HG03108 (cell line): ENCODE data around the gene GNG2.
A peak's percentile ranks its signal among the peaks of the same experiment; 100 is the strongest.

Experiments used
- ATAC-seq: cut with Tn5 transposase; IDR thresholded peaks from one replicate; pipeline ENCODE4 v1.9.1; 2021; ENCODE audit warnings: moderate library complexity; ENCODE audit not compliant: unreplicated experiment

GNG2 gene

DNA sequence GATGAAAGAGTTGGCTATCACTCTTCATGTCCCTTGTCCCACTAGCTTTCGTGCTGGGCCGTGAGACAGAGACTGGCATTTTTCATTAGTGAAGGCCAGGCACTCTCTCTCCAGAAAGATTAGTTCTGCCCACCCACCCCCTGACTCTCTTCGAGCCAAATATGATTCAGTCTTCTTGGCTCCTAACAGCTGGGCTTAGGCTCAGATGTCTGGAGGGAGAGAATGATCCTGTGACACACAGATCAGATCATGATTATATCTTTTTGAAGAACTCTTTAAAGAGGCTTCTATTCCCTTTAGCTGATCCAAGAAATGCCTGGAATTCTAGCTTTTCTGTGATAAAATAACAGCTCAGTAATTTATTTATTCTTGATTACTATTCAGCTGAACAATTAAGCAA, 5.2 kb upstream of the GNG2 start:
- ATAC-seq: no peak

DNA sequence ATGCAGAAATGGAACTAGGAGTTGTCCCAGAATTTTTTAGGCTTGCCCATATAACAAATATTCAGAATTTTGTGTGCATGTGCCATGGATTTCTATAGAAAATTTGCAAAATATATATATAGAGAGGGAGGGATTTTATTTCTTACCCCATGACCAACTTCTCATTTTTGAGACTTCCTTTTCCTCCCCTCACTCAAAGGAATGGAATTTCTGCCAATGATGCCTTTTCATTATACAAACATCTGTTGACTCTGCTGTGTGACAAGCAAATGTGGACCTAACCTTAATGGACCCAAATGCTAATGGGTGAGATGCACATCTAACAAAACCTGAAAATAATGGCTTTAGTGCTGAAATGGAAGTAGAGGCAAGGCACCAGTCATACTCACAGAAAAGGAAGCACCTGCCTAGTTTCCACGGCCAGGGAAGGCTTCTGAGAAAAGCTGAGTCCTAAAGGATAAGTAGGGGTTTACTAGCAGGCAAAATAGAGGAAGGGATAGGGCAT, 3.6 kb upstream of the GNG2 start:
- ATAC-seq: no peak

DNA sequence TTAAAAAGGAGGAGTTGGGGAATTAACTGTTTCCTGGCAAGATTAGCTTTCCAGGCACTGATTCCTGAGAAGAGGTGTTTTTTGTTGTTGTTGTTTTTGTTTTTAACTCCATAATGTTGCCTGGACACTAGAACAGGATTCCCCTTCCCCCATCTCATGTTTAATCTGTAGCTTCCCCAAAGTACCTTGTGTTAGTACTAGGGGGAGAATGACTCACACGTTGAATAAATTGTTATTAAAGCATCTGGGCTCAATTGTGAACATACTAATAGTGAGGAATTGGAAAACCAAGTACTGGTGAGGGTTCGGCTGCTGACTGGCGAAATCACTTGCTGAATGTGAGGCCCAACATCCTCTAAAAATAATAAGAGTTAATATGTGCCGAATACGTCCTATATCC, 1.3 kb upstream of the GNG2 start:
- ATAC-seq: no peak

DNA sequence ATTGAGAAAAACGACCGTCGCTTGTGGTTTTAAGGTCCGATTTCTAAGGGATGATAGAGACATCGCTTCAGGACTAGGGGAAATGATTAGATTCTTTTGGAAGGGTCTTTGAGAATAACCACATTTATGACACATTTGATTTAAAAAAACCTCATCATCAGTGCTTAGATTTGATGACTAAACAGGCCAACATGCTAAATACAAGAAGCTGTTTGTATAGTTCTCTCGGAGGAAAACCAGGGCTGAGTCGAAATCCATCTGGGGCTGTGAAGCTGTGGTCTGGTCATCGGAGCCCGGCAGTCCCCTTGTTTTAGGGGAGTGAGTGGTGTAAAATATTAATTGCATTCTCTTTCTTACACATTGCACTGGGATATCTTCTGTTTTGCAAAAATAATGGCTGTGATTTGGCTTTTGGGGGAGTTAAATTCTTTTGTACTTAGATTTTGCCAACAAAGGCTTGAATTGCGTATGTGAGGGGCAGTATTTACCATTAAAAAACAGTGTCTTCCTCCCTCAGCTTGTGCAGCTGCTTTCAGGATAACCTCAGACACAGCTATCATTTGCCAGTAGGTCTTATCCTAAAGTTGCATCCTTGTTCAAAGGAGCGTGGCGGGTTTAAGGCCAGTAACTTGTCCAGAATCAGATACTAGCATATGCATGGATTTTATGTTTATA, 550 bp downstream of the GNG2 start:
- no peak for ATAC-seq

DNA sequence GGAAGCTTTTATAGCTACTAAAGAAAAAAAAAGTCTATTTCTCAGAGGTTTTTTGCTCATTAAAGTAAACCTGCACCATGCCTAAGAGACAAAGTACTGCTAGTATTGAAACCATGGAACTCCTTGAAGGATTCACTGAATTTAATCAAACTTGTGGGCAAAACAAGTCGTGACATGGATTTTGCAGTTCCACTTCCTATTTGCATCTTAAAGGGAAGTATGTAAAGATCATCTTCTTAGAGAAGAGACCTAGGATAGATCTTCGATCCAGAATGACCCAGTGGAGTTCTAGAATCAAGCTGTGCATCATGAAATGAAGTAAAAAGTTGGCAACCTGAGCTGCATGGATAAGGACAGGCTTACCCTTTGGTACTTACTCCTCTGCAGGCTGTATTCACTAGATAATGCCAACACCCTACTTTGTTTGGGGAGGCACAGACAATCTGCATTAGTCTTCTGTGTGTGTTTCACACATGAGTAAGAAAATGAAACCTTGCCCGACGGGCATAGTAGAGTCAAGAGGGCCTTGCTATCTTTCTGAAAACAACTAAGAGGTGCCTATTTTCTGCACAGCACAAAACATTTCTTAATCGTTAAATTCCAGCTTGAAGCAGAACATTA, 1.9 kb downstream of the GNG2 start:
- no peak for ATAC-seq

DNA sequence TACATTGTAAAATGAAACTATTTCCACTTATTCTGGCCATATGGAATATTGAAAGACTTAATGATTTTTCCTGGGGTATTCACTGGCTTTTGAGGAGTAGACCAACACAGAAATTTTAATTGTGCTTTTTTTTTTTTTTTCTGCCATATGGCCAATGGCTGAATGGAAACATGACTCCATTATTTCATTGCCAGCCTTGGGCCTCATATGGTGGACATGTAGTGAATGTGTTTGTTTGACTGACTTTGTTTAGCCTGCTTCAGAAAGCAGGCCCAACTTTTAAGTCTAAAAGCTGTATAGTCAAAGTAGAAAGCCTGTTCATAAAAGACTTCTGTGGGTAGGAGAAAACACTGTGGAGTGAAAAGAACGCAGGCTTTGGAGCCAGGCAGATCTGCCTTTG, 2.4 kb downstream of the GNG2 start:
- no peak for ATAC-seq

DNA sequence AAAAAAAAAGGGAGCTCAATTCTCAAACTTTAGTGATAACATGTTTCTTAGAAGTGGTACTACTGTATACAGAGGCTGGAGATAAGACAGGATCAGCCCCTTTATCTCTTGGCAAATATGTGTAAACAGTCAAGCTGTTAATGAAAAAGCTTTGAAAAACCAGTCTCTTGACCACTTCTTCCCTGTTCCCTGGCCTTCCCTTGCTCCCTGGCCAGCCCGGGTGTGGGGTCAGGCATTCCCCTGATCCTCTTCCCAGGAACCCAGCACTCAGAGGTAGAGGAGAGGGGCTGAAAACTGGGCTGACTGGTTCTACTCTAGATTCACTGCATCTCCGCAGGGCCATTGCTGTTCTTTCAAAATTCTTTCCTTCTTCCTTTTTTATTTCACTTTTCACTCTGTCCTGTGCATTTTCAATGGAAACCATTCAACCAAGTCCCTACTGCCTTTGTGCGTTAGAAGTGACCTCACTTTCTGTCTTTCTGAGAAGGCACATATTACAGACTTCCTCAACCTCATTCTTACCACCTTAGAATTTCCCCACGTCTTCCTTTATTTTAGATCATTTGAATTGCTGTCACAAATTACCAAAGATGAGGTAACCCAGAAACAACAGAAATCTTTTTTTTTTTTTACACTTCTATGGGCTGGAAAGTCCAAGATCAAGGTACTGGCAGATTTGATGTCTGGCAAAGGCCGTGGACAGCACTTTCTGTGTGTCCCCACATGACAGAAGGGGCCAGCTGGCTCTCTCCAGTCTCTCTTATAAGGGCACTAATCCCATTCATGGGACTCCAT, 5.7 kb downstream of the GNG2 start:
- ATAC-seq: peak; percentile 32

DNA sequence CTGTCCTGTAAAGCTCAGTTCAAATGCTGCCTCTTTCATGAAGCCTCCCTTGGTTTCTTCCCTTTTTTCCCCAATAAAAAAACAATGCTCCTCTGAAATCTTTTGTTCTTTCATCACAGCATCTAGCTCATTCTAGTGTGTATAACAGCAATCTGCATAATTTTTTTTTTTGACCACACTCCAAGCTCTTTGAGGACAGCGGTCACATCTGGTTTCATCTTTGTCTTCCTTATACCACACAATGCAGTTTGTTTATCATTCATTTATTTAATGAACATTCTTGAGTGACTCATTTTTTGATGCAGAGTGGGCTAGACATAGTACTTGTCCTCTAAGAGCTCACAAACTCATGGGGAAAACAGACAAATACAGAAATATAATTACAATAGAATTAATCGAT, 7.3 kb downstream of the GNG2 start:
- ATAC-seq: no peak

DNA sequence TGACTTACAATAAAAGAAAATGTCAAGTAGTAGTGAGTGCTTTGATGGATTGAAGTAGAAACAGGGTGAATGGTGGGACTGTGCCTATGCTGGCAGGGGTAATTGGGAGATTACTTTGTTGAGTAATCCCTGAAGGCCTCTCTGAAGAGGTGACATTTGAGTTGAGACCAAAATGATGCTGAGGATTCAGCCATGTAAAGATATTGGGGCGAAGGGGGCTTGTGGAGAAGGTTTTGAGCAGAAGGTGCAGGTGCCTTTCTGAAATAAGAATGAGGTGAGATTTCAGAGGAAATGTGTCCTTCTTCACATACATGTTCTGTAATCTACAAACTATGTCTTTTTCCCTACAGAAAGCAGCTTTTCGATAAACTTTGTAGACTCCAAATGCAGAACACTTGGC, 8.0 kb downstream of the GNG2 start:
- no peak for ATAC-seq

DNA sequence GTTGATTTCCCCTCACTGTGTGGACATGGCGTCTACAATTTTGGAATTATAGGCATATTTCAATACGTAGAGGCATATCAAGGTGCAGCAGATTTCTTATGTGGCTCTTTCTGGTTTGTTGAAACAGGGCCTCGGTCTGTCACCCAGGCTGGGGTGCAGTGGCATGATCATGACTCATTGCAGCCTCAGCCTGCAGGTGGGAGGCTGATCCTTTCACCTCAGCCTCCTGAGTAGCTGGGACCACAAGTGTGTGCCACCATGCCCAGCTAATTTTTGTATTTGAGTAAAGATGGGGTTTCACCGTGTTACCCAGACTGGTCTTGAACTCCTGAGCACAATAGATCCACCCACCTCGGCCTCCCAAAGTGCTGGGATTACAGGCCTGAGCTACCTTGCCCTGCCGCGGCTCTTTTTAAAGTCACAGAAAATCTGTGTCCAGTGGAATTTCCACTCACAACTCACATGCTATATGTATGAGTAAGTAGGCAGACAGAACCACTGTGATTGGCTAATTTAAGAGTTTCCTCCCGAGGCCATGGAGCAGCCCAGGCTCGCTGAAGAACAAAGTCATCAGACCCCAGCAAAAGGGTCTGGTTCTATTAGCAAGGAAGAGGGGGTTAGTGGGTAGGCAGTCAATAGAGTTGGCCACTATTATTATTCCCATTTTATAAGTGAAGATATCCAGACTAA, 9.1 kb downstream of the GNG2 start:
- ATAC-seq: no peak

DNA sequence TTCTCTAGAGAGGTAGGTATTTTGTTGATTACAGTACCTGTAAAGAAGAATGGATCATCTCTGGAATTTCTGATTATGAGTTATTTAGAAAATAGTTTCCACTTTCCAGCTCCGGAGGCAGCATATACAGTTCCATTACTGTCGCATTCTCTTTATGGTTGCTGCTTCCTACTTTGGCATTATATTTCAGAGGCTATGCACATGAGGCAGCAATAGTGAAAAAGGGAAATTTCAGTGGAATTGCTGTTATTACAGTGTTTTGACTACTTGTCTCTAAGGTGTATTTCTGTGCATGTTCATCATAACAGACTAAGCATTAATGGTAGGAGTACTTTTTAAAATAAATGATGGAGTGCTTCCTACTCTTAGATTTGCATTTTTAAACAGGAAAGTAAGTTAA, 10.2 kb downstream of the GNG2 start:
- ATAC-seq: no peak

DNA sequence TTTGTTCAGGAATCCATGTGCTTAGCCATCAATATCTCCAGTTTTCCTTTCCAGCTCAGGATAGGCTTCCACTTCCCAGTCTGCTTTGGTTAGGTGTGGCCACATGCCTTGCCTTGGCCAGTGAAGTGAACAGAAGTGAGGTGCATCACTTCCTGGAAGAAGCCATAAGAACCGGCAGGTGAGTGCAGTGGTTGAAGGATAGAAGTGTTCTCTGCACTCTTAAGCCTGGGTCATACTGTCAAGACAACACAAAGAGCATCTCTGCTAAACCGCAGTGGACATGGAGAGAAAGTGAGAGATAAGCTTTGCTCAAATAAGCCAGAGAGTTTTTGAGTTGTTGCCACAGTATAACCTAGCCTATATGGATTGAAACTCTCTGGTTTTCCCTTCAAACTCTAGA, 11.4 kb downstream of the GNG2 start:
- no peak for ATAC-seq

DNA sequence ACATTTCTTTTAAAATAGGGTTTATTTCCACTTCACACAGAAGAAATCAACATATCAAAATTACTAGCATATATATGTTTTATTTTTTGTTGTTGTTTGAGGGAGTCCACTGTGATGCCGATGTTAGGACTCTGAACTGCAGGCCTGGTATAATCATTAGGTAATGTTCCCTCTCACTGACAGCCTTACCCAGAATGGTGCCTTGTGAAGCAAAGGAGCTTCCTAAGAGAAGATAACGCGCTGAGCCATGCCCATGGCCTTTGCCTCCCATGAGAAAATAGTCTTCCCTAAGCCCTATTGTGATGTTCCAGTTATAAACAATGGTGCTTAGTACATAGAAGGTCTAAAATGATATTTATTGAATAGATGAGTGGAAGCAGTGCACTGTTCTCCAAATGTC, 12.0 kb downstream of the GNG2 start:
- no peak for ATAC-seq

DNA sequence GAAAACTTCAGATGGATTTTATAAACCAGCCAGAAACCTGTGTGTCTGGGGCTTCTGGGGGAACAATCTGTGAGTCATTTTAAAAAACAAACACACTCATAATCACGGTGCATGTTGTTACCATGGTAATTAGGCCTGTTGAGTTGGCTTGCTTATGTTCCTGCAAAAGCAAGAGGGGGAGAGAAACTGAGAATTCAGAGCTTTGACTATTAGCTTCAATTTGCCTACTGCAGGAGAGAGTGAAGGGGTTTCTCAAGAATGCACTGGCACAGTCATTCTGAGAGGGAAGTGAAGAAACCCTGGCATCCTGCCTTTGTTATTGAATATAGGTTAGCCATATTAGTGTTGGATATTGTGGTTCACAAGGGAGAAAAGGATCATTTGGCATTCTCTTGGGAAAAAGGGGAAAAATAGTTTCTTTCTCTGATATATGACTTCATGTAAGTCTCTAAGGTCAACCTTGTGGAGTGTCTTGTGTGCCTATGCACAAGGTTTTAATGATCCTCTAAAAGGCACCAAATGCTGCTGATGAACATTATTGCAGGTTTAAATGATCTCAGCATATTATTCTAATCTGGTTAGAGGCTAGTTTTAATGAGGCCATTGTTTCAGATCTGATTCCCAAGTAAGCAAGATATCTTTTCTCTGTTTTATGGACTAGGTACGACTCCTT, 12.9 kb downstream of the GNG2 start:
- ATAC-seq: peak; percentile 80

DNA sequence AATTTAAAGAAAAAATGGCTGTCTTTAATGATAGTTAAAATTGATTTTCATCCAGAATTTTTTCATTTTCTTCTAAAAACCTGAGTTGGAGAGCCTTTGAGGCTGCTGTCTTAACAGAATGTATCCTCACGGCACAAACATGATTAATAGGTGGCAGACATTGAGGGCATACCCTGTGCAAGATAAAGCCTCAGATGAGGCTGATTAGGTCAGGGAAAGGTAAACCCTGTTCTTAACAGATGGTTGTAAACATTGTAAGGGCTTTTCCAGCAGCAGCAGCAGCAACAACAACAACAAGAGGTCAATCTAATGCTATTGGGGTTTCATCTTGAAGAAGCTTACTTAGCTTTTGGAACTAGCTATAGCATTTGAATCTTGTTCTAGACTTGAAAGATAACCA, 17.4 kb downstream of the GNG2 start:
- ATAC-seq: no peak

DNA sequence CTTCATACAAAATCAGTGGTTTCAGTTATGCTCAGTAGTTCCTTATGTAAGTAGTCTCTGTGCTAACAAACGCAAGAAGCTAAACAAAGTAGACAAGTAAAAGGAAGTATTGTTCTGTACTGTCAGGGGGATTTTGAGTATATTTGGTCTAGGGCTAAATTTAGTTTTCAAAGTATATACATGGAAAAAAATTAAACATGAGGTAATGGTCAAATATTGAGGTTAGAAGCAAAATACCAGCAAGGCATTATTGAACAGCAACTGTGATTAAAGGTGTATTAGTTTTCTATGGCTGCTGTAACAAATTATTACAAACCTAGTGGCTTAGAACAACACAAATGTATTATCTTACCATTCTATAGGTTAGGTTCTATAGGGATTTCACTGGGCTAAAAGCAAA, 18.8 kb downstream of the GNG2 start:
- no peak for ATAC-seq

DNA sequence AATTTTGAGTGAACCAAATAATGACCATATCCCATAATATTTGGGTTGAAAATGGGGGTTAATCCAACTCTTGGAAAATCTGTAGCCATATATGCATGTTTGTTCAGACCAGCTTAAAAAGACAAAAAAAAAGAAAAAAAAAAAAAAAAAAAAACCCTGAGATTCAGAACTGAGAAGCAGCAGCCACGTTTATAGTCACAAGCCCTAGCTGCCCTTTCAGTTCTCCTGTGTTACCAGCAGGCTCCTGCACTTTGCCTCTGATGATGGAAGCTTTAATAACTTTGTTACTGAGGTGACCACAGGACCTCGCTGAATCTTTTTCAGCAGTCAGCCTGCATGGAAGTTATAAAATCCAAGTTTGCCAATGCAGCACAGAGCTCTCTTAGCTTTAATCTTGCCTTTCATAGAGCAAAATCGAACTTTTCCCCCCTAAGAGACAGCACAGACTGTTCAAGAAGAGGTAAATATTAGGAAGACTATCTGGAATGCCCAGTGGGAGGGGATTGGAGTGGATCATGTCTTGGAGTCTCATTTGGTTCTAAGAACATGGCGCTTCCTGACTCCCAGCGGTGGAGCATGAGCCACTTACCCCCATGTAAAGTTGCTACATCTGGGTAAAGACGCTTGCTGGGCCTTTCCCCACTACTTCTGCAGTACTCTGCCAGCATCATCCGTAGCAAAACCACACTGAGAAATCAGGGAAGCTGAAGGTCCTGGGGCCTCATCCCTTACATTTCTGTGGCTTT, 20.6 kb downstream of the GNG2 start:
- peak; percentile 47 for ATAC-seq

DNA sequence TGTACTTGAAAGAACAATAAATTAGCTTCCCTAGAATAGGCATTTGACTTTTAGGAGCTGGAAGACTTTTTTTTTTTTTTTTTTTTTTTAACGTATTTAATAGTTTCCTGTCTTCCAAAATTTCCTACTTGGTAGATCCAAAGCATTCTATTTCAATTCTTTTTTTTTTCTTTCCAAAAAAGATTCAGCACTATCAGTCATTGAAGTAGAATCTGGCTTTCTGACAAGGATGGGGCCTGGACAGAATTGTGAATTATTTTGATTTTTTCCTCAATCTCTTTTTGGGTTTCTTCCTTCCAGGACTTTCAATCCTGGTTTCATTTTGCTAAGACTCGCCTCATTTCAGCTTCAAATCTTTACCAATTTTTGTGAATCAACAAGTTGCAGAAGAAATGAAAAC, 21.2 kb downstream of the GNG2 start:
- ATAC-seq: no peak

DNA sequence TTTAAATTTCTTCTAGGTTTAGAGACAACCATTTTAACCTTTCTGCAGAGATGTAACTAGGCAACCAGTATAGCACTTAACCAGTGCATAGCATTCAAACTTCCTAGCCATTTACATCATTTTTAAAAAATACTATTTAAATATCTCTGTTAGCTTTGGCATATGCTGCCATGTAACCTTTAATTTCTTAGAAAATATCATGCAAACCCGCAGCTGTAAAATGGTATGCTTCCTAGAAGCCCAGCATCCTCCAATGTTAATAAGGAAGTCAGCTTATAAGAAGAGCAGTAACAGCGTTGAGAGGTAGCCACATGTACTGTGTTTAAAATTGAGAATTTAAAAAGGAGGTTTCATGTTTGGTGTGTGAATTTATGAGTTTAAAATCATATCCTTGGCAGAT, 22.8 kb downstream of the GNG2 start:
- no peak for ATAC-seq
